ENCODE measurements around the gene MADD.

DNA sequence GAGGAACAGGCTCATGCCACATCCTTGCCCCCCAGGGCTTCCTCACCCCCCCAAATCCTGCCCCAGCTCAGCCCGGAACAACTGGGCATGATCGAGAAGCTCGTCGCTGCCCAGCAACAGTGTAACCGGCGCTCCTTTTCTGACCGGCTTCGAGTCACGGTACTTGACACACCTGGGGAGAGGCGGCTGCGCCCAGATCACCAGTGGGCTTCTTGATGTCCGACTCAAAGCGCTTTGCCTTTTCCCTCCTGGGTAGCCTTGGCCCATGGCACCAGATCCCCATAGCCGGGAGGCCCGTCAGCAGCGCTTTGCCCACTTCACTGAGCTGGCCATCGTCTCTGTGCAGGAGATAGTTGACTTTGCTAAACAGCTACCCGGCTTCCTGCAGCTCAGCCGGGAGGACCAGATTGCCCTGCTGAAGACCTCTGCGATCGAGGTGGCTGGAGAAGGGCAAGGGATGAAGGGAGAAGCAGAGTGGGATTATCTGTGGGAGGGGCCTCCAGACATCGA, 8.6 kb upstream of the MADD start:
- TF ChIP-seq CTCF (IDR thresholded peaks at IDR 0.05), result no peak
- TF ChIP-seq POLR2A (IDR thresholded peaks at IDR 0.05), result no peak

Data from right lobe of liver (tissue), 4 donors.